ENCODE results near the gene SLC25A46.

Gene SLC25A46

GRCh38 chr5:110738503-110738811 is 350 bp upstream of the SLC25A46 start:
- peak overlapping the region; percentile 99 for H3K4me3 ChIP-seq (ENCODE audit: low read depth, low read length)
- peak overlapping the region; percentile 6 for H4K12ac ChIP-seq (ENCODE audit: low read depth, low read length)
- H3K79me1 ChIP-seq (ENCODE audit: low read length) = peaks cover 7% of the 10 kb centered on the region
- no peaks in the 10 kb centered on the region for H3K36me3 ChIP-seq (ENCODE audit: control insufficient read depth in 1 of 2, insufficient read depth in 2 of 2, low read length in 2 of 2)
- H3K4ac ChIP-seq (ENCODE audit: low read depth, low read length) = no peak overlapping the region
- H3K79me2 ChIP-seq (ENCODE audit: control insufficient read depth, insufficient read depth, low read length, poor library complexity) = peaks cover 3% of the 10 kb centered on the region
- H2BK12ac ChIP-seq (ENCODE audit: low read length) = no peak overlapping the region
- H3K9me3 ChIP-seq (ENCODE audit: insufficient read depth, low read depth, low read length) = no peaks in the 10 kb centered on the region
- peak overlapping the region; percentile 73 for H3K9ac ChIP-seq (ENCODE audit: low read length)
- peak overlapping the region; percentile 97 for H3K4me2 ChIP-seq (ENCODE audit: low read length)
- peaks cover 0 to 2% of the 10 kb centered on the region in 2 experiments for H3K4me1 ChIP-seq (ENCODE audit: control insufficient read depth in 1 of 2, insufficient read depth in 2 of 2, low read length in 2 of 2)
- H2AK5ac ChIP-seq (ENCODE audit: low read length) = no peak overlapping the region
- H3K18ac ChIP-seq (ENCODE audit: low read length) = no peak overlapping the region
- no peak for DNase-seq
- peak overlapping the region; percentile 2 for H3K14ac ChIP-seq (ENCODE audit: low read length)
- H2BK120ac ChIP-seq (ENCODE audit: insufficient read depth, low read length, poor library complexity) = no peak overlapping the region
- H3K27ac ChIP-seq (ENCODE audit: low read depth, low read length) = no peak overlapping the region
- H4K91ac ChIP-seq (ENCODE audit: low read depth, low read length) = peak overlapping the region; percentile 39
- peak overlapping the region; percentile 98 for H2AFZ ChIP-seq (ENCODE audit: insufficient read depth, low read length, poor library complexity)
- no peak overlapping the region for H2BK5ac ChIP-seq (ENCODE audit: low read depth, low read length, poor library complexity)
- no CpG with 5 or more reads among the region's 14 CpGs for WGBS (ENCODE audit: extremely low coverage, insufficient coverage, insufficient read length)
- H3K23ac ChIP-seq (ENCODE audit: low read length) = no peak overlapping the region
- H4K8ac ChIP-seq (ENCODE audit: low read depth, low read length) = peak overlapping the region; percentile 89
- H3K27me3 ChIP-seq (ENCODE audit: insufficient read depth, low read length) = no peaks in the 10 kb centered on the region

GRCh38 chr5:110751902-110752762 is 13.3 kb downstream of the SLC25A46 start:
- no peak overlapping the region for H3K4me3 ChIP-seq (ENCODE audit: low read depth, low read length)
- no peak overlapping the region for H3K27ac ChIP-seq (ENCODE audit: low read depth, low read length)
- no peak overlapping the region for H4K8ac ChIP-seq (ENCODE audit: low read depth, low read length)
- no peak overlapping the region for H3K4ac ChIP-seq (ENCODE audit: low read depth, low read length)
- no peaks in the 10 kb centered on the region for H3K79me1 ChIP-seq (ENCODE audit: low read length)
- H3K4me2 ChIP-seq (ENCODE audit: low read length) = no peak overlapping the region
- no peak overlapping the region for H2AK5ac ChIP-seq (ENCODE audit: low read length)
- H3K36me3 ChIP-seq (ENCODE audit: control insufficient read depth in 1 of 2, insufficient read depth in 2 of 2, low read length in 2 of 2) = peaks cover 0 to 2% of the 10 kb centered on the region in 2 experiments
- H3K14ac ChIP-seq (ENCODE audit: low read length) = no peak overlapping the region
- H3K18ac ChIP-seq (ENCODE audit: low read length) = no peak overlapping the region
- no peak overlapping the region for H2BK120ac ChIP-seq (ENCODE audit: insufficient read depth, low read length, poor library complexity)
- no peak overlapping the region for H3K23ac ChIP-seq (ENCODE audit: low read length)
- H3K4me1 ChIP-seq (ENCODE audit: control insufficient read depth in 1 of 2, insufficient read depth in 2 of 2, low read length in 2 of 2) = no peaks in the 10 kb centered on the region
- DNase-seq = no peak
- no peak overlapping the region for H3K9ac ChIP-seq (ENCODE audit: low read length)
- H4K91ac ChIP-seq (ENCODE audit: low read depth, low read length) = no peak overlapping the region
- H2BK5ac ChIP-seq (ENCODE audit: low read depth, low read length, poor library complexity) = no peak overlapping the region
- H3K79me2 ChIP-seq (ENCODE audit: control insufficient read depth, insufficient read depth, low read length, poor library complexity) = no peaks in the 10 kb centered on the region
- no peaks in the 10 kb centered on the region for H3K27me3 ChIP-seq (ENCODE audit: insufficient read depth, low read length)
- WGBS (ENCODE audit: extremely low coverage, insufficient coverage, insufficient read length) = 100% methylated on average over 1 of the region's 8 CpGs
- no peaks in the 10 kb centered on the region for H3K9me3 ChIP-seq (ENCODE audit: insufficient read depth, low read depth, low read length)
- H2AFZ ChIP-seq (ENCODE audit: insufficient read depth, low read length, poor library complexity) = no peak overlapping the region
- H4K12ac ChIP-seq (ENCODE audit: low read depth, low read length) = no peak overlapping the region
- no peak overlapping the region for H2BK12ac ChIP-seq (ENCODE audit: low read length)

- Histone ChIP-seq H2BK5ac (ENCODE audit: low read depth, low read length, poor library complexity) (no peak overlapping the region), H3K79me2 (ENCODE audit: control insufficient read depth, insufficient read depth, low read length, poor library complexity) (no peaks in the 10 kb centered on the region), H3K27me3 (ENCODE audit: insufficient read depth, low read length) (no peaks in the 10 kb centered on the region), H3K27ac (ENCODE audit: low read depth, low read length) (no peak overlapping the region), H3K36me3 (ENCODE audit: control insufficient read depth in 1 of 2, insufficient read depth in 2 of 2, low read length in 2 of 2) (peaks cover 0 to 2% of the 10 kb centered on the region in 2 experiments), H3K4me2 (ENCODE audit: low read length) (no peak overlapping the region), H2BK120ac (ENCODE audit: insufficient read depth, low read length, poor library complexity) (no peak overlapping the region), H3K4me1 (ENCODE audit: control insufficient read depth in 1 of 2, insufficient read depth in 2 of 2, low read length in 2 of 2) (no peaks in the 10 kb centered on the region), H3K9ac (ENCODE audit: low read length) (no peak overlapping the region), H2AFZ (ENCODE audit: insufficient read depth, low read length, poor library complexity) (no peak overlapping the region), H2AK5ac (ENCODE audit: low read length) (no peak overlapping the region), H3K23ac (ENCODE audit: low read length) (no peak overlapping the region), H3K4ac (ENCODE audit: low read depth, low read length) (no peak overlapping the region), H4K91ac (ENCODE audit: low read depth, low read length) (no peak overlapping the region), H3K18ac (ENCODE audit: low read length) (no peak overlapping the region), H3K79me1 (ENCODE audit: low read length) (no peaks in the 10 kb centered on the region), H4K8ac (ENCODE audit: low read depth, low read length) (no peak overlapping the region), H3K9me3 (ENCODE audit: insufficient read depth, low read depth, low read length) (no peaks in the 10 kb centered on the region), H2BK12ac (ENCODE audit: low read length) (no peak overlapping the region), H3K4me3 (ENCODE audit: low read depth, low read length) (no peak overlapping the region), H4K12ac (ENCODE audit: low read depth, low read length) (no peak overlapping the region), H3K14ac (ENCODE audit: low read length) (no peak overlapping the region)
- DNase-seq = no peak
- no CpG with 5 or more reads among the region's 1 CpG for WGBS (ENCODE audit: extremely low coverage, insufficient coverage, insufficient read length)
Measured at GRCh38 chr5:110752953-110753352, 14.1 kb downstream of the SLC25A46 start.

- Histone ChIP-seq H3K14ac (ENCODE audit: low read length) (no peak overlapping the region), H3K4me3 (ENCODE audit: low read depth, low read length) (no peak overlapping the region), H2BK5ac (ENCODE audit: low read depth, low read length, poor library complexity) (no peak overlapping the region), H3K23ac (ENCODE audit: low read length) (no peak overlapping the region), H4K8ac (ENCODE audit: low read depth, low read length) (no peak overlapping the region), H3K27me3 (ENCODE audit: insufficient read depth, low read length) (no peaks in the 10 kb centered on the region), H4K91ac (ENCODE audit: low read depth, low read length) (no peak overlapping the region), H3K4ac (ENCODE audit: low read depth, low read length) (no peak overlapping the region), H3K79me2 (ENCODE audit: control insufficient read depth, insufficient read depth, low read length, poor library complexity) (no peaks in the 10 kb centered on the region), H3K18ac (ENCODE audit: low read length) (no peak overlapping the region), H2BK120ac (ENCODE audit: insufficient read depth, low read length, poor library complexity) (no peak overlapping the region), H3K9ac (ENCODE audit: low read length) (no peak overlapping the region), H2AK5ac (ENCODE audit: low read length) (no peak overlapping the region), H3K4me1 (ENCODE audit: control insufficient read depth in 1 of 2, insufficient read depth in 2 of 2, low read length in 2 of 2) (no peaks in the 10 kb centered on the region), H3K79me1 (ENCODE audit: low read length) (no peaks in the 10 kb centered on the region), H3K4me2 (ENCODE audit: low read length) (no peak overlapping the region), H2BK12ac (ENCODE audit: low read length) (no peak overlapping the region), H2AFZ (ENCODE audit: insufficient read depth, low read length, poor library complexity) (no peak overlapping the region), H3K9me3 (ENCODE audit: insufficient read depth, low read depth, low read length) (no peaks in the 10 kb centered on the region), H3K36me3 (ENCODE audit: control insufficient read depth in 1 of 2, insufficient read depth in 2 of 2, low read length in 2 of 2) (peaks cover 2% of the 10 kb centered on the region in 2 experiments), H4K12ac (ENCODE audit: low read depth, low read length) (no peak overlapping the region), H3K27ac (ENCODE audit: low read depth, low read length) (no peak overlapping the region)
- WGBS (ENCODE audit: extremely low coverage, insufficient coverage, insufficient read length) = no CpG with 5 or more reads among the region's 2 CpGs
- DNase-seq = no peak
Measured at GRCh38 chr5:110753600-110753999, 14.8 kb downstream of the SLC25A46 start.

All from trophoblast cell (in vitro differentiated cells and primary cell).